HS-5 (cell line): Measurements from ENCODE around the gene PFKP.
"Not testable (repeated sequence)": the region's sequence is repeated elsewhere in the genome, so short reads cannot be mapped to it uniquely, and the experiment has no call there.

Source experiments
- DNase-seq: peaks from one replicate; pipeline ENCODE4 v3.0.0-alpha.2; 2012; ENCODE audit warnings: low read depth

PFKP gene

DNA sequence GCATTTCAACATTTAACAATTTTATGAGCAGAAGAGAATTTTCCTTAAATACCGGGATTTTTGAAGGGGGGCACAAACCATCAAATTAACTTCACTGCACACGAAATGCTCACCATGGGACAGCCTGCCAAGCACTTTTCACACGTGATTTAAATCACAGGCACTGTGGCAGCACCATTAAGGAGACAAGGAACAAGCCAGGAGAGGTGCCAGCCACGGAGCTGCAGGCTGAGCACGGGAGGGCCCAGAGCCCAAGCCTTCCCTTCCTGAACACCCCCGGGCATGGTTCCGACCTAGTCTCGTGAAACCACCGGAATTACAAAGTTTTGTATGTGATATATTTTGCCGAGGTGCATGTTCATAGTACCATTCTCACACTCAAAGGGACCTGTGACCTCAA lies 91.8 kb downstream of the PFKP start:
- no peak for DNase-seq

DNA sequence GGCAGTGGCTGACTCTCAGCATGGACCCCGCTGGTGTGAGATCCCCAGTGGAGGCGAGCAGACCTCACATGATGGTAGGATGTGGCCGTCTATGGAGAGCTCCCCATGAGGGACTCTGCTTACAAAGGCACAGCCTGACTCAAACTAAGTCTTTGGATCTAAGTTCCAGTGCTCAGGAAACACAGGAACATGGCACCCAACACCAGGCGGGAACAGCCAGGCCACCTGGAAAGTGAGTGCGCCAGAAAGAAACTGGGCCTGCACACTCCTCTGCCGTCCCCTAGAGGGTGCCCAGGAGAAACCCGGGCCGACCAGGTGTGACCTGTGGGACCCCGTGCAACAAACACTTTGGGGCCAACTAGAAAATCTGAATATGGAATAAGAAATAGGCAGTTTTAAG lies 95.2 kb downstream of the PFKP start:
- no peak for DNase-seq

DNA sequence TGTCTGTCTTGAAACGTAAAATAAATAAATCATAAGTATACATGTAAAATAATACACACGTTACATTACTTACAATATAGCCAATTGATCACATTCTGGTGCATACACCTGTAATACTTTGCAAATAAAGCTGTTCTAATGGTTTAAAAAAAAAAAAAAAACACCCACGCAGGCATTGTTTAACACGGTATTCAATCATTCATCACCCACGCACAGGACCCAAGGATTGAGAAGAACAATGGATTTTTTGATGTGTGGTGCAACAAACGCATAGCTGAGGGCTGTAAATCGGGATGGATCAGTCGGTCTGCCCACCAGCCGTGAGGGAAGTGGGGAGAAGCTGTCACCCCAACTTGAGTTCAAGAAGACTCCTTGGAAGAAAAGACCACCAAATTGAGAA lies 96.5 kb downstream of the PFKP start:
- DNase-seq: no peak

DNA sequence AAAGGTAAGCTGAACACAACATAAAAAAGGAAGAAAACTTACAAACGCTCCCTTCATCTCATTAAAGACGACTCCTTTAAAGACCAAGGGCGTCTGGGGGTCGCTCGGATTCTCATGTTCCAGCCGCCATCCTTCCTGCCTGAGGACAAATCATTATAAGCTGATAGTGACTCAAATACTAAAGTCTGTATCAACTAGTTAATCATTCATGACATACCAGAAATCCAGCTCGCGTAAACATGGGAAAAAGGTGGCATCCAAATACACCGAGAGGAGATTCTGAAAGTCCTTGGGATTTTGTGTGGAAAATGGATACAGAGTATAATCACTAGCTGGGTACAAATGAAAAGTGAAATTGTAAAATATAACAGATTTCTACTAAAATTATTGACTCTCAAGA lies 97.8 kb downstream of the PFKP start:
- no peak for DNase-seq

DNA sequence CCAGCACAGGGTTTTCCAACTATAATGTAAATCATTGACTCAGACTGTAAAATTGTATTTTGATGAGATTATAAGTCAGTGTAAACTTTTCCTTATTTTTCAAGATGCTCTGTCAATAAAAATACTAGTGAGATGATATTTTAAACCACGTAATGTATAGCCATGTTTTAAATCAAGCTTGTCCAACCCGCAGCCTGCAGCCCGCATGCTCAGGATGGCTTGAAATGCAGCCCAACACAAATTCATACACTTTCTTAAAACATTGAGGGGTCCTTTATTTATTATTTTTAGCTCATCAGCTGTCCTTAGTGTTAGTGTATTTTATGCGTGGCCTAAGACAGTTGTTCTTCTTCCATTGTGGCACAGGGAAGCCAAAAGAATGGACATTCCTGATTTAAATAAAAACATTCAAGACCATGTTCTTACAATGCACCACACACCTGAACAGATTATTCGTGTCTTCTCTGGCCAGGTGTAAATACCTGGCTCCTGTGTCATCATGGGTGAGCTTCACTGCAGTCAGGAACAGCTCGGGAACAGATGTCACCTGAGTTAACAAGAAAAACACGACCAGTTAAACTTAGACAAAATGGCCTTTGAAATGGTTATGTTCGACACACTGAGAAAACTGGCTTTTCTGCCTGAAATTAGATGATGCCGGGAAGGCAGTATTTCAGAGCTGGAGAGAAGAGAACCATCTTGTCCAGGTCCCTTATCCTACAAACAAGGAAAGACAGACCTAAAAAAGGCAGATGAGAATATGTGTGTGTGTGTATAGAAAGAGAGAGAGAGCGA lies 99.3 kb downstream of the PFKP start:
- DNase-seq: no peak

DNA sequence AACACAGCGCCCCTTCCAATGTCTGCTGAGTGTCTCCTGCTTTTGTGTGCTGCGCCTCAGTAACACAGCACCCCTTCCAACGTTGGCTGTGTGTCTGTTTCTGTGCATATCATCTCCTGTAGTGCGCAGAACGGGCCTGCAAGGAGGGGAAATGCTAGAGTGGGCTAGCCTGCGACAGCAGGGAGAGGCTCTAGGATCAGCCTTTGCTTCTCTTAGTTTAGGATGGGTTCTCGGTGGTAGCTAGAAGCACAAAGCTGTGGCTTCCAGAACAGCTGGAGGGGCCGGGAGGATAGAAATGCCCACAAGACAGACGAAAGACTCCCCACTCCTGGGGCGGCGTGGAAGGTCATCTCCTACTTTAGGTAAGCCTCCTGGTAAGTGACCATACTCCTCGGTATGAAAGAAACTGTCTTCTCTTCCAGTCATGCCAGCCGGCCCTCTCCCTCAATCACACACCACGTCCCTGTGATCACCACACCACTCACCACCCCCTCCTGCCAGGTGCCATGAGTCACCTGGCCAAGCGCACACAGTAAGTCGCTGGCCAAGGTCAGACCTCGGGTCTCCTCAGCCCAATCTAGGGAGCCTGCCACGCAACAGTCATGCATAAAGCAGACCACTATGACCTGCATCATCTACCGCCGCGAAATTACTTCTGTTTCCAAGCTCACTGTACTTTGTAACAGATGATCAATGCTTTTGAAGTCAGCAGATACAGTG lies 100.4 kb downstream of the PFKP start:
- DNase-seq: no peak

DNA sequence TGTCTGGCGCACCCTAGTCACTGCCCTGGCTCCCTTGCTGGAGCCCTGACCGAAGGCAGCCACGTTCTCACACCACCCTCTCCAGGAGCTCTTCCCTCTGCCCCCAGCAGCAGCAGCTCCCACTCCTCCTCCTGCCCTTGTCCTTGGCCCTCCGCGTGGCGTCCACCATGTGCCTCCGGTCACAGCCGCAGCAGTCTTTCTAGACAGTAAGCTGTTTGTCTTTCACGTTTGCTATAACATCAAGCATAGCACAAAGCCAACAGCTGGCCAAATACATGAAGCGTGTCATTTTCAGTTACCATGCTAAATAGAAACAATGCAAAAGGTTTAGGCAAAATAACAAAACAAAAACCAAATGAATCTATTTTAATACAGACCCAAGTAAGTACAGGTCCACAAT lies 101.9 kb downstream of the PFKP start:
- DNase-seq: no peak

DNA sequence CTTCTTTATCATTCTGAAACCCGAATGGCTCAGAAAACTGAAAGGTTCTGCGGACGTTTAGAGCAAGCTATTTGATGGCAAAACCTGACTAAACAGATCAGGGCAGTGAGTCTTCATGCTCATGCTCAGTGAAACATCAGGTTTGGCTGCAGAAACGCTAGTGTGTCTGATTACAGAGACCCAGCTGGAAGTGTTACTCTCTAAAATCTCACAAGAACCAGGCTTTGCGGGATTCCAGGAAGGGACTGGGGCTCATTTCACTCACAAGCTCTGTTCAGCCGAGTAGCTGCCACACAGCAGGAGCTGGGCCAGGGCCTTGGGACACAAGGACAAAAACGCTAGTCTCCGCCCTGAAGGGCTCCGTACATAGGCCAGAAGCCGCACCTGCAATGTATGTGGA lies 102.3 kb downstream of the PFKP start:
- DNase-seq: no peak

DNA sequence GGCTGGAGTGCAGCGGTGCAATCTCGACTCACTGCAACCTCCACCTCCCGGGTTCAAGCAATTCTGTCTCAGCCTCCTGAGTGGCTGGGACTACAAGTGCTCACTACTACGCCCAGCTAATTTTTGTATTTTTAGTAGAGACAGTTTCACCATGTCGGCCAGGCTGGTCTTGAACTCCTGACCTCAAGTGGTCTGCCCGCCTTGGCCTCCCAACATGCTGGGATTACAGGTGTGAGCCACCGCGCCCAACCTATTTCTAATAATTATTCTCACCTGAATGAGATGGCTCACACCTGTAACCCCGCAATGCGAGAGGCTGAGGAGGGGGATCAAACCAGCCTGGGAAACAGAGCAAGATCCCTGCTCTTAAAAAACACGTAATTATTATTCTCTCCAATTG lies 104.1 kb downstream of the PFKP start:
- DNase-seq: not testable (repeated sequence)

DNA sequence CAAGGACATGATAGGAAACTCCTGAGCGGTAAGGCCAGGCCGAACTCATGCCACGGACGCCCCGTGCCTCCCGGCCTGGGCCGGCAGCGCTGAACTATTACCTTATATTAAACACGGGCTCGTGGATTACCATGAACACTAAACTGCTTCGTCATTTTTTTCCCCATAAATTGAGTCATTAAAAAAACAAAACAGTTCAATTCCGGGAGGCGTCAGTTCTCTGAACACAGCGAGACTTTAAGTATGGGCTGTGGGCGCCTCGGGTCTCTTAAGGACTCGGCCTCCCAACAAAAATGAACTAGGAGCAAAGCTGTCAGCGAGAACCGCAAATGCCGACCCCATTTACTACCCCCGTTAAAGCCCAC lies 104.7 kb downstream of the PFKP start:
- peak; percentile 20 for DNase-seq

DNA sequence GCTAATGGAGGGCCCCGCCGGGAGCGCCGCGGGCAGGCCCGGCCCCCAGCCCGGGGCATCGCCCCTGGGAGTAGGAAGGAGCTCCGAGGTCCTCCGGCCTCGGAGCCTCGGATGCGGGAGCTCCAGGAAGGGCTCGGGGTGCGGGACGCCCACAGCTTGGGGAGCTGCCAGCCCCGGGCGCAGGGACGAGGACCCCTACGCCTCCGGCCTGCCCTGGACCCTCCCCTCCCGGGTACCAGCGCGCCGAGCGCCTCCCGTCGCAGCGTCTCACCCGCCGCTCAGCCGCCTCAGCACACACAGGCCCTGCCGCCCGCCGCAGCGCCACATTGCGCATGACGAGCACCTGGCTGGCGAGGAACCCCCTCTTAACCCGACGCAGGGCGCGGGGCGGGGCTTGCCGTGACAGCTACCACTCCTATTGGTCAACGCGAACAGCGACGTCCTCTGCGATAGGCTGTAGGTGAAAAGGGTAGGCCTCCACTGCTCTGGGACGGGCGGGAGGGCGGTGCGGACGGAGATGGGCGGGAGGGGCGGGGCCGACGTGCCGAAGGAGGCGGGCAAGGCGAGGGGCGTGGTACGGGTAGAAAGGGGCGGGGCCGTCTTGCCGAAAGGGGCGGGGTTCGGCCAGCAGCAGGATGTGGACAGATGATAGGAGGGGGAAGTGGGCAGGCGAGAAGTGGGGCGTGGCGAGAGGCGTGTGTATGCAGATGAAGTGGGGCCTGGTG lies 105.3 kb downstream of the PFKP start, which contains the start of gene PITRM1:
Gene PITRM1, minus strand, starts transcription at position 337 of the 725 bp plus-strand sequence. Its CDS starts 10 bp downstream, at position 327.
- DNase-seq: peak; percentile 74

DNA sequence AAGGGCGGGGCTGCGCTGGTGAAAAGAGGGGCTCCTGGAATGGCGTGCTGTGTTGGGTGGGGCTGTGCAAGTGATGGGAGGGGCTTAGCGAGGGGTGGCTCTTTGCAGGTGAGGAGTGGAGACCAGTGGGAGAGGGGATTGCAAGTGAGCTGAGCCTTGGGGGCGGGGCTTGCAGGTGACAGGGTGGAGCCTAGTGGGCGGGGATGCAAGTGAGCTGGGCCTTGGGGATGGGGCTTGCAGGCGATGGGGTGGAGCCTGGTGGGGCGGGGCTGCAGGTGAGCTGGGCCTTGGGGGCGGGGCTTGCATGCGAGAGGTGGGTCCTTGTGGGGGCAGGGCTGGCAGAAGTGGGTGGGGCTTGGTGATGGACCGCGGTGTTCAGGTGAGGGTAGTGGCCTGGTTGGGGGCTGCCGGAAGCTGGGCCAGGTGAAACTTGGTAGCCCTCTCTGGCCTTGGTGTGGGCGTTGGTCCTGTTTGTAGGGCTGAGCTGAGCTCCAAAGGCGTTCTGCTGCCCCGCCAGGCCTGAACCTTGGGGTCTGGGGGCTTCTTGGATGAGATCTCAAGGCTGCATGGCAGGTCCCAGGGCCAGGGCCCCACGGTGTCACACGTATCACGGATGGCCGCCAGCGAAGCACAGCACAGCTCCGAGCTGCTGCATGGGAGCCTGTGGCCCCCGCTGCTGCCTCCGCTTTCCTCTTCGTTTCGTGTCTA lies 106.0 kb downstream of the PFKP start:
- no peak for DNase-seq

DNA sequence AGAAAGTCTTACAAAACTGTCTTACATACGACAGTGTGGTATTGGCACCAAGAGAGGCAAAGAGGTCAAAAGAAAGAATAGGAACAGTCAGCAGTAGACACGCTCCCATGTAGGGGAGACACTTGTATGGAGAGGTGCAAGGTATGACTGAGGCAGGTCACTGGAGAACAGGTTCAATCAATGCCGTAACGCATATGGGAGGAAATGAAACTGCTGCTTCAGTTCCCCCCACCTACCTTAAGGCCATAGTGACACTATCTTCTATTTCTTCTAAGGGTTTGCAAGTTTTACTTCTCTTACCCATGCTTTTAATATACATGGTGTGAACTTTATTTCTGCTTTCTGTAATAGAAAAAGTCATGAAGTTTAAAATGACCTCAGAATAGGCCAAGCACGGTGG lies 110.7 kb downstream of the PFKP start:
- no peak for DNase-seq

DNA sequence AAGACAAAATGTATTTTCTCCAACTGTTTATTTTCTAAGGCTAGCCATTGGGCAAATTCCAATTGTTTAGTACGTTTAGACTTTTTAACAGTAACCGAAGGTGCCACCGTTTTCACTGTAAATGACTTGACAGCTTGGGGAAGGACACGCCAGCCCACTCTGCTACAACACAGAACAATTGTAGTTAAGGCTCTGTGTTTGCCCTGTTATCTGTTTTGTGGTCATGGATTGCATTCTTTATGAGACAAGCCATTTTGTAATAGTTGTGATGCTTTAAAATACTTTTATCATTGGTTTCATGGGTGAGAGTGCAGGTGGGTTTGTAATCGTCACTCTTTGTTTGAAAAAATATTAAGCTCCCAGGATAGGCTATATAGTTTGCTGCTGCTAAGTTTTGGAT lies 111.8 kb downstream of the PFKP start:
- DNase-seq: no peak

DNA sequence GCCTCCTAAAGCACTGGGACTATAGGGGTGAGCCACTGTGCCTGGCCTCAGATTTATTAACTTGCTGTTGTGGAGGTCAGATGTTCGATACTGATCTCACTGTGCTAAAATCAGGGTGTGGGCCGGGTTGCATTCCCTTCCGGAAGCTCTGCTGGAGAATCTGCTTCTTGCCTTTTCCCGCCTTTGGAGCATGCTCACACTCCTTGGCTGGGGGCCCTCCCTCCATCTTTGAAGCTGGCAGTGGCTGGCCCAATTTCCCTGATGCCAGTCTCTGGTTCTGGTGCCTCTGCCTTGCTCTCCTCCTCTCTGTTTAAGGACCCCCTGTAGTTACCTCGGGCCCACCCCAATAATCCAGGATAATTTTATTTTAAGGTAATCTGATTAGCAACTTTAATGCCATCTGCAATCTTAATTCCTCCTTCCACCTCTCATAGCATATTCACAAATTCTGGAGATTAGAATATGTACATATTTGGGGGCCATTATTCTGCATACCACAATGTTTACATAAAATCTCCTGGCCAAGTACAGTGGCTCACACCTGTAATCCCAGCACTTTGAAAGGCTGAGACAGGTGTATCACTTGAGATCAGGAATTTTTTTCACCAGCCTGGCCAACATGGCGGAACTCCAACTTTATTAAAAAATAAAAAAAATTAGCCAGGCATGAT lies 113.1 kb downstream of the PFKP start:
- no peak for DNase-seq

DNA sequence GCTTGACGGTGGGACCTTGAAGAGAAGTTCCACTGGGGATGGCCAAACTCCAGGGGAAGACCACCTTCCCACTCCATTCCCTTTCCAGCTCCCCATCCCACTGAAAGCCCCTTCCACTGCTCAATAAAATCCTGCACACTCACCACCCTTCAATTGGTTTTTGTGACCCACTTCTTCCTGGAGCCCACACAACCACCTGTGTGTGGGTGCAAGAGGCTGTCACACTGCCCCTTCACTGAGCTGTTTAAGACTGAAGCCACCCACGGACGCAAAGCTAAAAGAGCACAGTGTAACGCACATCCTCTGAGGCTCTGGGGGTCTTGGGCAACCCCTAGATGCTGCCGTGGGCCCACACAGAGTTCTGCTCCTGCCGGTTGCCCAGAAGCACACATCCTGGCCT lies 118.0 kb downstream of the PFKP start:
- DNase-seq: no peak

DNA sequence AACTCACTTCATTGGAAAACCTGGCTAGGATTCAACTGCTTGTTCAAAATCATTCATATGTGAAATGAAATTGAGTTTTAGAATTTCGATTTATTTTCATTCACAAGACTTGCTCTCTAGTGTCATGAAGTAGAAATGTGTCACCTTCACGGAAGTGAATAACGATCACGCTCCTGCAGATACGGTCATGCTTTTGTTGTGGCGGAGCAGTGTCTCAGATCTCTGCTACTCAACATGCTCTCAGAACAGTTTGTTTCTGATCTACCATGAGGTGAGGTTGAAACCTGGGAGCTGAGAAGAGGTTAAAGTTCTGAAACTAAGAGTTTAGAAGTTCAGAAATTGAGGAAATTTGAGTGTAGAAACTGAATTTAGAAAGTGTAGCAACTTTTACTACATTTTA lies 119.0 kb downstream of the PFKP start:
- no peak for DNase-seq
